Fibroblast of the aortic adventitia (primary cell): Measurements from ENCODE around the gene GMPR2. TPM values are rescaled to one million over a fixed set of nuclear protein-coding genes. Genes with fewer than 3 reads are reported as not detected.
A peak's percentile ranks its signal among the peaks of the same experiment; 100 is the strongest.

Experiments used
- DNase-seq: peaks from one replicate; pipeline ENCODE4 v3.0.0-alpha.2; 2010; ENCODE audit warnings: low read depth
- H3K4me3 ChIP-seq: 2 replicates; pipeline ENCODE4 v1.5.1; 2011; ENCODE audit warnings: low read depth, mild to moderate bottlenecking, control low read depth, low read length, moderate library complexity
- total RNA-seq: library from RNA; depleted of rRNA; stranded (reverse); fragments of >200 nt; gene quantifications from 2 replicates; pipeline ENCODE4 v1.2.3, GENCODE V29; 2012; ENCODE audit warnings: low replicate concordance
- TF ChIP-seq, protein P1 (sequence below): IDR thresholded peaks from 2 replicates; pipeline ENCODE4 v1.5.1; 2011; ENCODE audit warnings: mild to moderate bottlenecking, low read length, control low read depth, inconsistent platforms; ENCODE audit not compliant: insufficient read depth

Gene GMPR2
- total RNA-seq, 1 donor, result 53.6 TPM

DNA sequence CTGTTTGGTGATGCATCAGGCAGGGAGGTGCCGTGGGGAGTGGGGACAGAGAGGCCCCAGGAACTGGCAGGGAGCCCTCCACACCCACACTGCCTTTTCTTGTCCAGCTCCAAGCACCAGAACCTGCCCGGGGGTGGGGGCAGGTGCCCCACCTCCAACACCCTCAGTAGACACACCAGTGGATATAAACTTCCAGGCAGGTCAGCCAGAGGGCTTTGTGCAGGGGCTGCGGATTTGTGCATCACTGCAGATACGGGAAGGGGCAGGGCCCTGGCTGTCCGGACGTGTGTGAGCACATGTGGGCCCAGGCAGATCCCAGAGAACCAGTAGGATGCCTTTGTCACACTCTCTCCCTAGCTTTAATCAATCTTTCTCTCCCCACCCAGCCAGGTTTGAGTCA is 31.6 kb downstream of the GMPR2 start:
- peak; percentile 30 for DNase-seq
- TF ChIP-seq, protein P1, sequence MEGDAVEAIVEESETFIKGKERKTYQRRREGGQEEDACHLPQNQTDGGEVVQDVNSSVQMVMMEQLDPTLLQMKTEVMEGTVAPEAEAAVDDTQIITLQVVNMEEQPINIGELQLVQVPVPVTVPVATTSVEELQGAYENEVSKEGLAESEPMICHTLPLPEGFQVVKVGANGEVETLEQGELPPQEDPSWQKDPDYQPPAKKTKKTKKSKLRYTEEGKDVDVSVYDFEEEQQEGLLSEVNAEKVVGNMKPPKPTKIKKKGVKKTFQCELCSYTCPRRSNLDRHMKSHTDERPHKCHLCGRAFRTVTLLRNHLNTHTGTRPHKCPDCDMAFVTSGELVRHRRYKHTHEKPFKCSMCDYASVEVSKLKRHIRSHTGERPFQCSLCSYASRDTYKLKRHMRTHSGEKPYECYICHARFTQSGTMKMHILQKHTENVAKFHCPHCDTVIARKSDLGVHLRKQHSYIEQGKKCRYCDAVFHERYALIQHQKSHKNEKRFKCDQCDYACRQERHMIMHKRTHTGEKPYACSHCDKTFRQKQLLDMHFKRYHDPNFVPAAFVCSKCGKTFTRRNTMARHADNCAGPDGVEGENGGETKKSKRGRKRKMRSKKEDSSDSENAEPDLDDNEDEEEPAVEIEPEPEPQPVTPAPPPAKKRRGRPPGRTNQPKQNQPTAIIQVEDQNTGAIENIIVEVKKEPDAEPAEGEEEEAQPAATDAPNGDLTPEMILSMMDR, result no peak

DNA sequence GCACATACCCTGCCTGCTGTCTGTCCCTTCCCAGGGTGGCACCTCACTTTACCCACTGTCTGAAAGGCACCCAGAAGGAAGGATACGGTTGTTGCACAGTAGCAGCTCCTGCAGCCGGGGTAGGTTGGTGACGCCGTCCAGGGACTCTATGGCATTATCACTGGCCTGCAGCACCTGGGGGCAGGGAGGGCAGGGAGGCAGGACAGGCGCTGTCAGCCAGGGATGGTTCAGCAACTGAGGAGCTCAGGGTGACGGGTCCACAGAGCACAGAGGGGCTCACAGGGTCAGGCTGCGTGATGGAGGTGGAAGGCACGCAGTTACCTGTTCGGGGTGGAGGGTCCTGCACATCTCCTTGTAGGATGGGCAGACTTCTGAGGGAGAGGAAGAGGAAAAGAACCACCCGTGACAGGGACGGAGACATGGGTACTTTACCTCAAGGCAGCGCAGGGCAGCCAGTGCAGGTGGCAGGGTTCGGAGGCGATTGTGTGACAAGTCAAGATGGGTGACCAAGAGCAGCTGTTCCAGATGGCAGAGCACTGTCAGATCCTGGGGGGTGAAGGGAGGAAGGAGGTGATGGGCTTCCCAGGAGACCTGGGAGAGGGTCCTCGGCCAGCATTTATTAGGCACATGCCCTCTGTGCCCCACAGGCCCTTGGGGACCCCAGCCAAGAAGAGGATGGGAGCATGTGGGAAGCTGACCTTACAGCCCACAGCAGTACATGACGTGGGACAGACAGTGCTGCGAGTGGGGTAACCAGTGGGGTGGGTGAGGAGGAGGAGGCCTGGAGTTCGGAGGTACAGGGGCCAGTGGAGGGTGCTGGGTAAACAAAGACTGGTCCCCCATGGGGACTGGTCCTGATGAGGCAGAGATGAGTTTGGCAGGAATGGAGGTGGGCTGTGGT is 33.9 kb downstream of the GMPR2 start:
- no peak for DNase-seq
- no peak overlapping the region for H3K4me3 ChIP-seq
- TF ChIP-seq, protein P1, result no peak

More for the DNA sequence above, 31.6 kb downstream of the GMPR2 start:
- H3K4me3 ChIP-seq, result no peak overlapping the region

DNA sequence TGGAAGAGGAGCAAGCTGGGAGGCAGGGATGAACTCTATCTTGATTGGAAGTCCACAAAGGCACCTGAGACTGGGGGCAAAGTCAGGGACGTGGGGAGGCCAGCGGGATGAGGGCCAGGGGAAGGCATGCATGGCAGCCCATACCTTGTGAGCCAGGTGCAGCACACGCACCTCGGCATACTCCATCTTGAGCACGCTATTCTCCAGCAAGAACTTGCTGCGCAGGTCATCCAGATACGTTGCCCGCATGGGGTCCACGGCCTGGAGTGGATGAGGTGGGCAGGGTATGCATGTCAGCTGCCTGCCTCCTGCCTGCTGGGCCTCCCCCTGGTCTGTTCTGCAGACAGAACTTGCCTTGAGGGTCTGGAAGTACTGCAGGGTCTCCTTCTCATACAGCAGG is 34.8 kb downstream of the GMPR2 start:
- TF ChIP-seq, protein P1, result no peak
- H3K4me3 ChIP-seq, result no peak overlapping the region
- DNase-seq, result no peak

DNA sequence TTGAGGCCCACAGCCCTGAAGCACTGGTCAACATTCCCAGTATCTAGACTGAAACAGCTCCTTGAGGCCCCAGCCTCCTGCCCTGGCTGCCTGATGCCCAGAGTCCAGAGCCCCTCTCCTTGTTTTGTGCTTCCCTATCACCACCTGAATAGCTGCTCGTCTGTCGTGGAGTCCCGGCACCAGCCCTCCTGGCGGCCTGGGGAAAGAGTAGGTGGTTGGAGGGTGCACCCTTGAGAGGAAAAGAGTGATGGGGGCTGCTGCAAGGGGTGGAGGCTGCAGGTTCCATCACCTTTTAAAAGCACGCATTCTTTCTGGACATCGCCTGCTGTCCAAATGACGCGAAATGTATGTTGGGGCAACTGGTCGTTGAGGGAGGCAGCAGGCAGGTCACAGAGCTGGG is 35.5 kb downstream of the GMPR2 start:
- TF ChIP-seq, protein P1, result no peak
- H3K4me3 ChIP-seq, result no peak overlapping the region
- DNase-seq, result no peak

DNA sequence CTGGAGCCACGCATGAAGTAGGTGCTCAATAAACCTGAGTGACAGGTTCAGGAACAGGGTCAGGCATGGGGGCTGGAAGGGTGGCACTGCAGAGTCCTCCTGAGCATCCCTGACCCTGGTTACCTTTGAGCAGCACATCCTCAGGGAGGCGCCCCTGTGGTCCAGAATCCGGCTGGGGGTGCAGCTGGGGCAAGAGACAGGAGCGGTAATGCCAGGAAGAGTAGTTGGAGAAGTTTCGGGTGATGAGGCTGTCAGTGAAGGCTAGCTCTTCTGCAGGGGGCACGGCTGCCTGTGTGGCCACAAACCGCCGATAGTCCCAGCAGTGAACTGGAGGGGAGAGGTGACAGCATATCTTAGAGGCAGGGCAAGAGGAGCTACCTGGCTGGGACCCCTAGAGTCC is 36.6 kb downstream of the GMPR2 start:
- TF ChIP-seq, protein P1, result no peak
- DNase-seq, result no peak
- no peak overlapping the region for H3K4me3 ChIP-seq

DNA sequence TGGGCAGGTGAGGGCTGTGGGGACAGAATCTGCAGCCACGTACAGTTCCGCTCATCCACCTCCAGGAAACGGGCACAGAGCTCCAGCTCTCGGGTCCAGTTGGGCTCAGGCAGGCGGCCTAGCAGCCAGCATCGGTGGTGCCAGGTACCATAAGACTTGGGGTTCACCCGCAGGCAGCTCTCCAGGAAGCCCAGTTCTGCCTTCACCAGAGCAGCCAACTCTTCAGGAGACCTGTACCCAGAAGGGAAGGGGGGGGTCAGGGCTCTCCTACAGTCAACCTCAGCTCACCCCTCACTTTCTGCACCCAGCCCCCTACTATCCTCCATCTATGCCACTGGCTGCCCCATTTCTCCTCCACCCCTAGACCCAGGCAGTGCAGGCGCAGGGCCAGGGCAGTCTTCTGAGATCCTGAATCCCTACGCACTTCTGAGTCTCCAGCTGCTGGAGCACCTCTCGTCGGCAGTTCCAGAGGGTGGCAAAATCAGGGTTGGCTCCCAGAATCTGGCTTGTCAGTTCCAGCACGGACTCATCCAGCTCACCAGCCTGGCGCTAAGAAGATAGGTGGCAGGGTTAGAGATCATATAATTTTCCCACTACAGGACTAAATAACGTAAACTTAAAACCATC is 37.3 kb downstream of the GMPR2 start:
- TF ChIP-seq, protein P1, result no peak
- no peak overlapping the region for H3K4me3 ChIP-seq

More for the DNA sequence above, 37.3 kb downstream of the GMPR2 start:
- DNase-seq, result no peak
